Measurements from ENCODE around the gene ZNF335.
"Not testable (repeated sequence)": the region's sequence is repeated elsewhere in the genome, so short reads cannot be mapped to it uniquely, and the experiment has no call there.

ZNF335 gene

GRCh38 chr20:45970646-45971424, 1.2 kb downstream of the ZNF335 start:
- DNase-seq: no peak

GRCh38 chr20:45969712-45970634, 2.0 kb downstream of the ZNF335 start:
- no peak for DNase-seq

DNA sequence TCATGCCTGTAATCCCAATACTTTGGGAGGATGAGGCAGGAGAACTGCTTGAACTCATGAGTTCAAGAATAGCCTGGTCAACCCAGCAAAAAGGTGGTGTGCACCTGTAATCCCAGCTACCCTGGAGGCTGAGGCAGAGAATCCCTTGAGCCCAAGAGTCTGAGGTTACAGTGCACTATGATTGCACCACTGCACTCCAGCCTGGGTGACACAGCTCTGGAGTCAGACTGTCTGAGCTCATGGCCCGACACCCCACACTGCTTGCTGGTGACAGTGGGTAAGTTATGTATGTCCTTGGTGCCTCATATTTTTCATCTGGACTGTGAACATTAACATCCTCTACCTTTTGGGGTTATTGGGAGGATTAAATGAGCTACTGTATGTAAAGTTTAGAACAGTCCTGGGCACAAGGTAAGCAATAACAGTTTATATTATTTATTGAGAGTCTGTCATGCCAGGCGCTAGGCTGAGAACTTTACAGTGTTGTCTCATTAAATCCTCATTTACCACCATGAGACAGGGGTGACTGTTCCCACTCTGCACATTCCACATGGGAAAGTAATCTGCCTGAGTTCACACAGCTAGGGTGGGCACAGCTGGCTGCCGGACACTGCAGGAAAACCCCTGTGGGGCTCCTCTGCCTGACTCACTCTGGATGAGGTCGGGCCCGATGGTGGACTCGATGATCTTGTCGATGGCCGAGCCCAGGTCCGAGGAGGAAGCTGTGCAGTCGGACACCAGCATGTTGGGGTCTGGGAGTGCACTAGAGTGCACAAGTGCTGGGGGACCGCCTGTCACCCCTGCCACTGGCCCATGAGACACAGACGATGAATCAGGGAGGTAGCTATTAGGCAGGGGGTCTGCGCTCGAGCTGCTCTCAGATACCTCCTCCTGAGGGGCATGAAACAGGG, 2.9 kb downstream of the ZNF335 start:
- DNase-seq: no peak

GRCh38 chr20:45968081-45968671, 3.8 kb downstream of the ZNF335 start:
- DNase-seq: no peak

DNA sequence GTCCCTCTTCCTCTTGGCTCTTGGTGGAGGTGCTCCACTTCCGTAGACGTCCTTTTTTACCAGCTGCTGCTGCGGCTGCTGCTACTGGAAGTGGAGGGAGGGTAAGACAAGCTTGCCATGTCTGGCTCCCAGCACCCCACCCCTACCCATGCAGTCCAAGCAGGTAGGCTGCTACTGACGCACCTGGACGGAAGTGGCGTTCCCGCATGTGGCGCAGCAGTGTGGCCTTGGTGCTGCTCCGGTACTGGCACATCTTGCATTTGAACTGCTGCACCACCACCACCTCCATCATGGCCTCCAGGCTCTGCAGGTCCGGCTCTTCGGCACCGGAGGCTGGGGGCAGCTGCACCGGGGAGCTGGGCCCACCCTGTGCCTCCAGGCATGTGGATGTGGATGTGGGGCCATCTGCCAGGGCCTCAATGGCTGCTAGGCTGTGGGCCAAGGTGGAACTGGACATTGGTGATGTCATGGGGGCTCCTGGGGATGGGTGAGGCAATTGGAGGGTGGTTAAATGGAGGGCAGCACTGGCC, 4.4 kb downstream of the ZNF335 start:
- no peak for DNase-seq

- DNase-seq: no peak
These were observed 6.6 kb downstream of the ZNF335 start for GRCh38 chr20:45965169-45966002.

DNA sequence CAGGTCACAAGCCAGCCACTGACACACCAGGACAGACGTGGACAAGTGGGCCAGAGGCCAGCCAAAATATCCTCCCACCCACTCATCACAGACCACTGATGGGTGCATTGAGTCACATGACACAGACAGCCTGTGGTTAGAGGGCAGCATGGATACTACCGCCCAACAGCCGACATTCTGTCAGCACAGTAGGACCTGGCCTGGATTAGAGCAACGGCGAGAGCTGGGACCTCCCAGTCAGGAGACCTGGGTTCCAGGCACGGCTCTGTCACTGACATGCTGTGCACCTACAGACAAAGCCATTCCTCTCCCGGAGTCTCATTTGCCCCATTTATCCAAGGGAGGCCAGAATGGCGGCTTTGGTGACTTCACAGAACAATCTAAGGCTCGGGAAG, 8.0 kb downstream of the ZNF335 start:
- DNase-seq: no peak

DNA sequence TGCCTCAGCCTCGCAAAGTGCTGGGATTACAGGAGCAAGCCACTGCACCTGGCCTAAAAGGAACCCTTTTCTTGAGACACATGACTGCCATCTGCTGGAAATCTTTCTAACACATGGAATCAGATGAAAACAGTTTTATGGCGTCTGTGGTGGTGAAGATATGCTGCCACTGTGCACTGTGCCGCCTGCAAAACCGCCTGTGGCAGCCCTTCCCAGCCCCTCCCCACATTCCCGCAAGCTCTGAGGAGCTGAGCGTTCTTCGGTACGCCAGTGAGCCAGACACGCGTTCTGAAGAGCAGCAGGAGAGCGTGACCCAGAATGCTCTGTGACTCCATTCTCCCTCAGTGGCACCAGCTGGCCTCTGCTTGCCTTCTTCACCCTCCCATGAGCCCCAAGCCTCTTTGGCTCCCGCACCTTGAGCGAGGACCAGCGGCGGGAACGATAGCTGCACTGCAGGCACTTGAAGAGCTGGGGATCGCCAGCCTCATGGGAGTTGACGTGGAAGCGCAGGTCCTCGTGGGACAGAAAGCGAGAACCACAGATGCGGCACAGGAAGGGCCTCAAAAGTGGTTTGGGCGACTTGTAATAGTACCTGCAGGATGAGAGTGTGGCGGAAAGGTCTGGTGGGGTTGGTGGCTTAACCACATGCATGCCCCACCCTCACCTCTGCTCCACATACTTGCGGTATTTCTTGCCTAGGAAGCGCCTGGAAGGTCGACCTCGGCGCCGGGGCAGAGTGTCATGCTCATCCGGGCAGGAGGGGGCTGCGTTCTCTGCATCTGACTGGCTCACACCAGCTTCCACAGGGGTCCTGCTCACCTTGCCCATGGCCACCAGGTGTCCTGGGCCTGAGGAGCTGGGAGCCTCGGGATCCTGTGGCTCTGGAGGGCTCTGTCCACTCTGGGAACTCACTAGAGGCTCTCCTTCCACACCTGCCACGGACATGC, 8.7 kb downstream of the ZNF335 start:
- DNase-seq: no peak

DNA sequence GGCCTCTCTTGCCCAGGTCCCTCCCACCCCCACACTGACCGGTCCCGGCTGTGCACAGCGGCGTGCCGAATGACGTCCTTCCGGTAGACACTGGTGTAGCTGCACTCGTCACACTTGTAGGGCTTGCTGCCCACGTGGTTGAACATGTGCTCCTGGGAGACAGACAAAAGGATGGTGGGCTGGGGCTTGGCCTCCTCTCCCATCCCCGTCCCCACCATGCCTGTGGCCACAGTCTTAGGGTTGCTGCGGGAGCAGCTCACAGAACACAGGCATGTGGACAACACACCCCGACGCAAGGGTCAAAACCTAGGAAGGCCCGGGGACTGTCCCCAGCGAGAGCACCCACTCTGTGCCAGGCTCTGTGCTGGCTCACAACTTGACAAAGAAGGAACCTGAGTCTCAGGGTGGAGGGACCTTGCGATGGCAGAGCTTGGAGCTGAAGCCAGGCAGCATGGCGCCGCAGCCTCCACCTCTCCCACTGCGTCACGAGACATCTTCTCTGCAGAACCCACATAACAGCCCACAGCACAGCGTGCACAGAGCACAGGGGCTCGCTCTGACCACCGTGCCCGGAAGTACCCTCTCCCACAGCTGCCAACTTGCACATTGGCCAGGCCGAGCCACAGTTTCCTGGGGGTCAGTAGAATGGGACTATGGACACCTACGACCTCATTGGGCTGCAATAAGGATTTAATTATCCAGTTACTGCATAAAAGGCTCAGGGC, 9.8 kb downstream of the ZNF335 start:
- DNase-seq: no peak

DNA sequence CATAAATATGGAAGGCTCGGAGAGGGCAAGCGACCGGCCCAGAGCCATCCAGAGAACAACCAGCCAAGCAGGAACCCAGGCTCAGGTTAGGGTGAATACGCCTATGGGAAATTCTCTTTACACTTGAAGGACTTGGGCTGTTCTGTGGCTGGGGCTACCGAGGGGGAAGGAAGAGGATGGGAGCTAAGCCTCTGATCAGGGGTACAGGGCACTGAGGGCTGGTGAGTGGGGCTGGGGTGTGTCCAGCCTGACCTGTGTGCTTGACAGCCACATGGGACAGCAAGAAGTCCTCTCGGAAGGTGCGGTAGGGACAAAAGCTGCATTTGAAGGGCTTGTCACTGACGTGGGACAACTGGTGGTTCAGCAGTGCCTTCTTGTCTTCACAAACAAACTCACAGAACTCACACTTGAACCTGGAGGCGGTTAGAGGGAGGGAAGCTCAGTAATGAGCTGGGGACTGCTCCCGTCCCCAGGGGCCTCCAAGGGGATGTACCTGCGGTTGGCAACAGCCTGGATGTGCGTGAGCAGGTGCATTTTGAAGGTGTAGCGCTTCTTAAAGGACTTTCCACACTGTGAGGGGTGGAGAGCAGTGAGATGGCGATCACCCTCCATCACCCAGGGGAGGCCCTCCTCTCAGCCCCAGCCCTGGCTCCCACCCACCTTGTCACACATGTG, 11.9 kb downstream of the ZNF335 start:
- no peak for DNase-seq

DNA sequence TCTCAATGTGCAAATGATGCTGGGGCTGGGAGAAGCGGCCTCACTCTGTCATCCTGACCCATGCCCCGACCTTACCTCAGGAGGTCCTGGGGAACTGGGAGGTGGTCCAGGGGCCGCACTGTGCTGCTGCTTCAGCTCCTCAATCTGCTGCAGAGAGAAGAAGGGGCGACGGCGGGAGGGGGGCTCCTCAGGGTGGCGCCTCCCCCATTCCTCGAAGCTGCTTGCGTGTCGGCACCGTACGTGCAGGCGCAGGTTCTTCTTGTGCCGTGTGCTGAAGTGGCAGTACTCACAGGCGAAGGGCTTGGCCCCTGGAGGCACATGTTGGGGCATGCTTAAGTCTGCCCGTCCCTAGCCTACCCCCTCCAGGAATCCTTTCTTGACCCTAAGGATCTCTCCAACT, 12.9 kb downstream of the ZNF335 start:
- no peak for DNase-seq

DNA sequence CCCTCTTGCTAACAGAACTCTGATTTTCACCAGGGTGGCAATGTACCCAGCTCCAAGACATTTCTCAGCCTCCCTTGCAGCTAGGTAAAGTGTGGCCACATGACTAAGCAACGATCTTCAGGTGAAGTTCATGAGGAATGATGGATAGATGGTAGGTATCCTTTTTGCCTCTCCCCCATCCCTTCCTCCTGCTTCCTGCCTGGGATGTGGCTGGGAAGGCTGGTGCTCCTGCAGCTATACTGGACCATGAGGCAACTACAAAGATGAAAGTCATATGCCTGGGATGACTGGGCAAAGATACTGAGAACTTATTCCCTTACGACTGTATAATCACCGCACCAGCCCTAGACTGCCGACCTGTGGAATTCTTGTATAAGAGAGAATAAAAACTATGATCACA, 13.4 kb downstream of the ZNF335 start:
- DNase-seq: no peak

- DNase-seq: no peak
These were observed 14.7 kb downstream of the ZNF335 start for GRCh38 chr20:45957021-45957941.

GRCh38 chr20:45956326-45956725, 15.7 kb downstream of the ZNF335 start:
- not testable (repeated sequence) for DNase-seq

DNA sequence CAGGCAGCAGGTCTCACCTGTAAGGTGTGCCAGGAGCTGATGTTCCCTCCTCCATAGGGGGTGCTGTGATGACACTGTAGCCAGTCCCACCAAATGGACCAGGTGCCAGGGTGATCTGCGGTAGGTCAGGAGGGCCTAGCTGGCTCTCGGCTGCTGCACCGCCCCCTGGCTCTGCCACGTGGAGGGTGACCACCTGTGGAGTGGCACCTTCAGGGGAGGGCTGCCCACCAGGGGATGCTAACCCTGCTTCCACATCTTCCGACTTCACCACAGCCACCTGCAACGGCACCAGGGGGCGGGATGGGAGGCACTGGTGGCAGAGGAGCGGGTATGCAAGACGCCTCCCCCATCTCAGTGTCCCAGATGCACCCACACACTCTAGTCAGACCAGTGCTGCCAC, 18.3 kb downstream of the ZNF335 start:
- no peak for DNase-seq

DNA sequence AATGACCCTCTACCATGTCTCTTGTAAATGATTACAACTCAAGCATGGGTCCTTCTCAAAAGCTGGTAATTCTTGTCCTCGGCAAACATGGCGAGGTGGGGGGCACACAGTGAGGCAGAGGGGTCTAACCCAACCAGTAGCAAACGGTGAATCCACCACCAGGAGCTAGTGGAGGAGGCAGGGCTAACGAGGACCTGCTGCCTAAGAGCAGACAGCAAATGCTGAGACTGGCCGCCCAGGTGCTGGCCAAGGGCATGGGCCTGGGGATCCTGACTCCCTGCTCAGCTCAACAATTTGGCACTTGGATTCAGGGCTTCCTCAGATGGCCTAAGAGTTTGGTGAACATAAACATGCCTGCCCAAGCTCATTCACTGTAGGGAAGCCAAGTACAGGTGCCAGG, 19.1 kb downstream of the ZNF335 start:
- no peak for DNase-seq

DNA sequence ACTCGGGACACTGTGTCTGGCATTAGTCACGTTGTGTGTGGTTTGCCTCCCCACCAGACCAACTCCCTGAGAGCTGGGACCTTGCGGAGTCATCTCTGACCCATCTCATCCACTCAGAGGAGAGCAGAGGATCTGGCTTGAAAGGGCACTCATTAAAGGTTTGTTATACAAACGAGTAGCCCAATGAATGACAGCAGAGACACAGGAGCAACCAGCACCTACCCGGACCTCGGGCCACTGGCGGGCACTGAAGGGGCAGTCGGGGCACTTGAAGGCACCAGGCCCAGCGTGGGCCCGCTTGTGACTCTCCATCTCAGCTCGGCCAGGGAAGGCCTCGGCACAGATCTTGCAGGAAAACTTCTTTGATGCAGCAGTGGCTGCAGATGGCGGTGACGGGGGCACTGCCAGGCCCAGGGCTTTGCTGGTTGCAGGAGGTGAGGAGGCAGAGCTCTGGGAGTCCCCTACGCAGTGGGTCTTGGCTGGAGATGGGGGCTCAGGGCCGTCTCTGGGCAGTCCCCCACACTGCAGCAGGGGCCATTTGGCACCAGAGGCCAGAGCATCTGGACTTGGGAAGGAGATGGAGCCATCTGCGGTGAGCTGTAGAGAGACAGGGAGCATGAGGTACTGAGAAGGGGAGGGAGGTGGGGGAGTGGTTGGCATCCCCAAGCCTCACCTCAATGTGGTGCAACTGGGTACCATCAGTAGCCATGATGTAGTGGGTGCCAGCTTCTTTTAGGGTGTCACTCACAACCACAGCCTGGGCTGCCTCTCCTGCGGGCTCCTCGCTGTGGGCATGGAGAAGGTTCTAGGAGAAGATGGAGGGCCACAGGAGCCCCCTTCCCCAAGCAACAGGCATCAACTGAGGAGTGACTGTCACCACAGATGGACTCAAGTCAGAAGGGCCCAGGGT, 19.8 kb downstream of the ZNF335 start:
- DNase-seq: no peak
